Measurements from ENCODE around the gene AGPAT3.

AGPAT3 gene

GRCh38 chr21:44024257-44024656 lies 159.2 kb downstream of the AGPAT3 start:
- no peak for DNase-seq (ENCODE audit: low spot score)

- DNase-seq (ENCODE audit: low spot score): no peak
Observed at GRCh38 chr21:44024887-44025353, 159.9 kb downstream of the AGPAT3 start.

GRCh38 chr21:44027607-44028286 lies 162.7 kb downstream of the AGPAT3 start:
- DNase-seq (ENCODE audit: low spot score): no peak

GRCh38 chr21:44028287-44028659 lies 163.2 kb downstream of the AGPAT3 start:
- DNase-seq (ENCODE audit: low spot score): no peak

GRCh38 chr21:44029460-44030087 lies 164.6 kb downstream of the AGPAT3 start:
- DNase-seq (ENCODE audit: low spot score): no peak

GRCh38 chr21:44035244-44035643 lies 170.2 kb downstream of the AGPAT3 start:
- DNase-seq (ENCODE audit: low spot score): no peak
